Natural killer cell (primary cell): ENCODE data around the gene SMIM45.

Experiments used
- ATAC-seq, 3 donors: fragments of 150-1000 bp in 2 of 3; fragments of 200-7000 bp in 1 of 3; cut with Tn5 transposase; 1 replicate in 1 of 3; 2 replicates in 2 of 3; pipeline ENCODE4 v1.10.0; 2021; ENCODE audit warnings: mild to moderate bottlenecking in 2 of 3, moderate library complexity in 2 of 3
- DNase-seq, 2 donors: peaks; one replicate each; pipeline versions ENCODE4 v3.0.0 to v3.0.0-alpha.2; 2013 to 2021; ENCODE audit warnings: mixed read lengths in 1 of 2
- H3K27ac ChIP-seq: one replicate; pipeline ENCODE4 v1.5.1; 2013; ENCODE audit warnings: mild to moderate bottlenecking, low read length
- H3K27me3 ChIP-seq: one replicate; pipeline ENCODE4 v1.6.1; 2013; ENCODE audit warnings: low read length; ENCODE audit not compliant: control insufficient read depth, insufficient read depth
- H3K36me3 ChIP-seq: one replicate; pipeline ENCODE4 v1.6.1; 2013; ENCODE audit warnings: low read length; ENCODE audit not compliant: control insufficient read depth, insufficient read depth
- H3K4me1 ChIP-seq: one replicate; pipeline ENCODE4 v1.6.1; 2013; ENCODE audit warnings: low read length; ENCODE audit not compliant: control insufficient read depth, insufficient read depth
- H3K4me3 ChIP-seq: one replicate; pipeline ENCODE4 v1.5.1; 2013; ENCODE audit warnings: low read length
- H3K9me3 ChIP-seq: one replicate; pipeline ENCODE4 v1.6.1; 2013; ENCODE audit warnings: low read length; ENCODE audit not compliant: control insufficient read depth, insufficient read depth
- H3K27ac Mint-ChIP-seq, 2 donors: one replicate each; pipeline ENCODE4 v1.8.0; 2022; ENCODE audit warnings: mild to moderate bottlenecking in 2 of 2, mixed read lengths in 2 of 2, moderate library complexity in 1 of 2
- H3K27me3 Mint-ChIP-seq, 2 donors: one replicate each; pipeline ENCODE4 v1.8.0; 2022; ENCODE audit warnings: low read depth in 2 of 2, mixed read lengths in 2 of 2
- H3K36me3 Mint-ChIP-seq: one replicate; pipeline ENCODE4 v1.8.0; 2022; ENCODE audit warnings: mixed read lengths
- H3K4me1 Mint-ChIP-seq, 2 donors: one replicate each; pipeline ENCODE4 v1.8.0; 2022; ENCODE audit warnings: mixed read lengths in 2 of 2
- H3K4me3 Mint-ChIP-seq: one replicate; pipeline ENCODE4 v1.8.0; 2022; ENCODE audit warnings: mild to moderate bottlenecking, moderate library complexity, mixed read lengths
- H3K9me3 Mint-ChIP-seq, 2 donors: one replicate each; pipeline ENCODE4 v1.8.0; 2022; ENCODE audit warnings: mixed read lengths in 2 of 2
- CTCF ChIP-seq: fragments of 200-600 bp; IDR thresholded peaks from one replicate; pipeline ENCODE4 v1.8.0; 2022; ENCODE audit warnings: antibody characterized with exemption
- WGBS: methylation state at CpG from one replicate; pipeline ENCODE4 v1.1.7; 2013; ENCODE audit warnings: missing lambda C conversion rate; ENCODE audit not compliant: insufficient coverage; 5-methylcytosine and 5-hydroxymethylcytosine counted together
- intact Hi-C: fragments of 100-400 bp; cut with micrococcal nuclease; formaldehyde crosslinking; loops from one replicate; pipeline ENCODE4 v1.14.2; 2022

Gene SMIM45

DNA sequence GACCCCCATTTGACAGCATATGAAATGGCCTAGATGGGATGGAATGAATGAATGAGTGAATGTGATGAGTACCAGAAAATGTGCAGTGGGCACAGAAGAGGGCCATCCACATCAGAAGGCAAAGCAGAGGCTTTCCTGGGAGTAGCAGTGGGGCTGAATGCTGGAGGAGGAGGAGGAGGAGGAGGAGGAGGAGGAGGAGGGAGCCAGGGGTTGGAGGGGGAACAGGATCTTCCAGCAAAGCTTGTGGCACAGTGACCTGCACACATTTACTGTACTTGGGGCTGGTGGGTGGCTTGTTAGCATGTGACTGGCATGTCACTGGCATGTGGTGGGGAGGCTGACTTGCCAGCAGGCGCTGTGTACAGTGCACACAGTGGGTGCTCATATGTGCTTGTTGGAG, 26.8 kb downstream of the SMIM45 start:
- Mint-ChIP-seq H3K27ac (no peak overlapping the region), H3K36me3 (no peaks in the 10 kb centered on the region), H3K27me3 (peaks cover 24 to 40% of the 10 kb centered on the region in 2 donors), H3K4me3 (no peak overlapping the region), H3K4me1 (peaks cover 6 to 10% of the 10 kb centered on the region in 2 donors), H3K9me3 (no peaks in the 10 kb centered on the region)
- TF ChIP-seq CTCF = no peak
- Histone ChIP-seq H3K27me3 (peaks cover 19% of the 10 kb centered on the region), H3K36me3 (no peaks in the 10 kb centered on the region), H3K9me3 (no peaks in the 10 kb centered on the region), H3K4me3 (no peak overlapping the region), H3K27ac (no peak overlapping the region), H3K4me1 (peaks cover 10% of the 10 kb centered on the region)
- intact Hi-C loops = no loop called here
- 93% methylated on average over 1 of the region's 1 CpG for WGBS
- ATAC-seq (no peak), DNase-seq (no peak)

- H3K27me3 ChIP-seq = peaks cover 19% of the 10 kb centered on the region
- WGBS = 87% methylated on average over 9 of the region's 9 CpGs
- Mint-ChIP-seq H3K4me1 (peaks cover 6 to 10% of the 10 kb centered on the region in 2 donors), H3K9me3 (no peaks in the 10 kb centered on the region), H3K27me3 (peaks cover 24 to 40% of the 10 kb centered on the region in 2 donors), H3K27ac (no peak overlapping the region), H3K4me3 (no peak overlapping the region), H3K36me3 (no peaks in the 10 kb centered on the region)
- DNase-seq (no peak), ATAC-seq (no peak)
- no peak overlapping the region for H3K27ac ChIP-seq
- H3K4me3 ChIP-seq = no peak overlapping the region
- H3K9me3 ChIP-seq = no peaks in the 10 kb centered on the region
- intact Hi-C loops = no loop called here
- no peak for TF ChIP-seq CTCF
- H3K36me3 ChIP-seq = no peaks in the 10 kb centered on the region
- peaks cover 10% of the 10 kb centered on the region for H3K4me1 ChIP-seq
These were observed 27.7 kb downstream of the SMIM45 start for GRCh38 chr22:41979423-41980250.

GRCh38 chr22:41982865-41983264, 30.9 kb downstream of the SMIM45 start:
- Mint-ChIP-seq H3K9me3 (no peaks in the 10 kb centered on the region), H3K36me3 (no peaks in the 10 kb centered on the region)

More at GRCh38 chr22:41982865-41983264, 30.9 kb downstream of the SMIM45 start:
- intact Hi-C loops = no loop called here
- H3K27me3 Mint-ChIP-seq = peaks cover 10 to 24% of the 10 kb centered on the region in 2 donors
- no peak overlapping the region for H3K27ac ChIP-seq
- no peaks in the 10 kb centered on the region for H3K4me1 ChIP-seq
- H3K4me3 ChIP-seq = no peak overlapping the region
- H3K27me3 ChIP-seq = peaks cover 4% of the 10 kb centered on the region
- no peak overlapping the region for H3K27ac Mint-ChIP-seq
- H3K4me1 Mint-ChIP-seq = peaks cover 0 to under 1% of the 10 kb centered on the region in 2 donors
- no peaks in the 10 kb centered on the region for H3K36me3 ChIP-seq
- DNase-seq = no peak
- no peaks in the 10 kb centered on the region for H3K9me3 ChIP-seq
- whole genome bisulfite sequencing = 79% methylated on average over 5 of the region's 5 CpGs
- ATAC-seq = no peak
- no peak overlapping the region for H3K4me3 Mint-ChIP-seq
- no peak for TF ChIP-seq CTCF
